ENCODE results near the gene SOX30.

Gene SOX30

DNA sequence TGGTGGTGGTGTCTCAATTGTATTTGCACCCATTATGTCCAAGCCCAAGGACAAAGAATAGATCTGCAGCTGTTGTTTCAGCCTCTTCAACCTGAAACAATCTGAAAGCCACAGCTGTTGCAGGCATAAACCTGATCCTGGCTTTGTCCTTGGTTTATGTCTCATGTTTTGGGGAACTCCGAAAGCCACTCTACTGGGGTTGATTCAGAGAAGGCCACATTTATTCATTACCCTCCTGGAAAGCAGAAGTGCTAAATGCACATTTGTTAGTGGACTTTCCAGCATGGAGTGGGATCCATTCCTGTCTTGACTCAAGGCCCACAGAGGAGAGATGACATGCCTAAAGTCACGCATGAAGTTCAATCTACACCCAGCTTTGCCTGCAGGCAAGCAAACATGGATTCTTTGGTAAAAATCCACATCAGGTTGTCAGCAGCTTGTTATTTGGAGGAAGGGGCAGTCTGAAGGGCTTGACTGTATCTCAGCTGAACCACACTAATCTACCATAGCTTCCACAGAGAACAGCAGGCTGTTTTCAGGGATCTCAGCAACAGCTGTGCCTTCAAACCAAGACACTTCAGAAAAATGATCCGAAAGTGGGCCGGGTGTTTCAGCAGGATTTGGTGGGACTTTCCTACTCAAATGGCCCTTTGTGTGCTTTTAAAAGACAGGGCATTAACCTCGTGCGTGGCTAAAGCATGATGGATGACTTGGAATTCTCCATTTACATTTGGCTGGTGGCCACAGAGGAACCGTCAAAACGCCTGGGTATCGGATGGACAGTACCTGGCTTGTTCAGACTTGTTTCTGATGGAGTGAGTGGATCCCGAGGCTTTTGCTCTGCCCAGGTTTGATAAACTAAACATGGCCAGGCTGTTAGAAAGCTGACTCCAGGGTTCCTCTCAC, 40.4 kb downstream of the SOX30 start:
- H3K9me3 ChIP-seq (replicated peaks; ENCODE audit: insufficient read depth, low read length) = no peaks in the 10 kb centered on the region
- H3K79me2 ChIP-seq (ENCODE audit: low read length) = no peaks in the 10 kb centered on the region
- no peaks in the 10 kb centered on the region for H4K20me1 ChIP-seq (ENCODE audit: insufficient read depth, low read length)
- TF ChIP-seq EZH2 (optimal IDR thresholded peaks at IDR 0.05; ENCODE audit: low read depth, low read length) (no peak), CTCF (IDR thresholded peaks at IDR 0.05; ENCODE audit: low read length) (no peak), EZH2phosphoT487 (IDR thresholded peaks at IDR 0.05; ENCODE audit: low read length) (no peak)
- H3K9ac ChIP-seq (ENCODE audit: low read length) = no peak overlapping the region
- H3K4me2 ChIP-seq (ENCODE audit: low read depth, low read length) = peak overlapping the region; percentile 15; the same call in 1 of the 2 replicates
- H2AFZ ChIP-seq (ENCODE audit: low read length) = no peak overlapping the region
- peaks cover 19% of the 10 kb centered on the region for H3F3A ChIP-seq (ENCODE audit: insufficient read depth, low read length)
- no peak overlapping the region for H3K4me3 ChIP-seq (ENCODE audit: low read length)
- no peaks in the 10 kb centered on the region for H3K27me3 ChIP-seq (replicated peaks; ENCODE audit: insufficient read depth, low read length)
- no peaks in the 10 kb centered on the region for H3K9me2 ChIP-seq (replicated peaks; ENCODE audit: insufficient read depth, low read length)
- peak; percentile 16 for DNase-seq
- H3K4me1 ChIP-seq (ENCODE audit: low read length) = peaks cover 23% of the 10 kb centered on the region
- no peak overlapping the region; the same call in 1 of the 2 replicates for H3K27ac ChIP-seq (ENCODE audit: low read length)
- no peaks in the 10 kb centered on the region for H3K36me3 ChIP-seq (replicated peaks; ENCODE audit: insufficient read depth, low read length)

- H3K79me2 ChIP-seq (ENCODE audit: low read length) = no peaks in the 10 kb centered on the region
- H3K27me3 ChIP-seq (replicated peaks; ENCODE audit: insufficient read depth, low read length) = no peaks in the 10 kb centered on the region
- H3K9me3 ChIP-seq (replicated peaks; ENCODE audit: insufficient read depth, low read length) = no peaks in the 10 kb centered on the region
- no peak for DNase-seq
- H3K9me2 ChIP-seq (replicated peaks; ENCODE audit: insufficient read depth, low read length) = no peaks in the 10 kb centered on the region
- peaks cover 21% of the 10 kb centered on the region for H3F3A ChIP-seq (ENCODE audit: insufficient read depth, low read length)
- peaks cover 23% of the 10 kb centered on the region for H3K4me1 ChIP-seq (ENCODE audit: low read length)
- H3K4me2 ChIP-seq (ENCODE audit: low read depth, low read length) = peak overlapping the region; percentile 15; the same call in 1 of the 2 replicates
- TF ChIP-seq EZH2phosphoT487 (IDR thresholded peaks at IDR 0.05; ENCODE audit: low read length) (no peak), EZH2 (optimal IDR thresholded peaks at IDR 0.05; ENCODE audit: low read depth, low read length) (no peak), CTCF (IDR thresholded peaks at IDR 0.05; ENCODE audit: low read length) (no peak)
- no peaks in the 10 kb centered on the region for H3K36me3 ChIP-seq (replicated peaks; ENCODE audit: insufficient read depth, low read length)
- H3K9ac ChIP-seq (ENCODE audit: low read length) = no peak overlapping the region
- no peak overlapping the region for H3K4me3 ChIP-seq (ENCODE audit: low read length)
- H3K27ac ChIP-seq (ENCODE audit: low read length) = peak overlapping the region; percentile 15; the same call in 1 of the 2 replicates
- H4K20me1 ChIP-seq (ENCODE audit: insufficient read depth, low read length) = no peaks in the 10 kb centered on the region
- H2AFZ ChIP-seq (ENCODE audit: low read length) = no peak overlapping the region
Observed at GRCh38 chr5:157610990-157611389, 41.2 kb downstream of the SOX30 start.

DNA sequence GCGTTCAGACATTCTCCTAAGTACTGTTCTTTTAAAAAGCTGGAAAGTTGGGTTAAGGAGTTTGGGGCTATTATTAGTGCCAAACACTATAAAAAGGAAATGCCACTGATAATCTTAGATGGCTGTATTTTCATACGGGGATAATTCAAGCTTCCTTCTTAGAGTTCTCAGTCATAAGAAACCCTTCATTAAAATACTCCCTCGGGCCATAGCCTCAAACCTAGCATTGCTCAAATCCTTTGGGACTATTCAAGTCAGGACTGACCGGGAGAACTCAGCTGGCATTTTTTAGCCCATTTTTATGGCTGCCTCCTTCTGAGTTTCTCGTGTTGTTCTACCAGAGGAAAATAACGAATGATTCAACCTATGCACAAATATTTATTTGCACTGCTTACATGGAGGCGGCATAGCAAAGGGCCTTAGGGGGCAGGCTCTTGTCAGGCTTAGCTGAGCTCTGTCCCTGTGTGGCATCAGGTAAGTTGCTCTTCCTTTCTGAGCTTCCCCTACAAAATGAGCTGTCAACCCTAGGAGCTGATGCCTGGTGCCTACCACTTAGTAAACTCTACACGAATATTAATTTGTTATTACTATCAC, 43.2 kb downstream of the SOX30 start:
- no peak overlapping the region for H3K9ac ChIP-seq (ENCODE audit: low read length)
- no peaks in the 10 kb centered on the region for H3K27me3 ChIP-seq (replicated peaks; ENCODE audit: insufficient read depth, low read length)
- H3K4me1 ChIP-seq (ENCODE audit: low read length) = peaks cover 23% of the 10 kb centered on the region
- H3K4me2 ChIP-seq (ENCODE audit: low read depth, low read length) = no peak overlapping the region
- H3K4me3 ChIP-seq (ENCODE audit: low read length) = no peak overlapping the region
- H3K36me3 ChIP-seq (replicated peaks; ENCODE audit: insufficient read depth, low read length) = no peaks in the 10 kb centered on the region
- no peak overlapping the region for H2AFZ ChIP-seq (ENCODE audit: low read length)
- H3F3A ChIP-seq (ENCODE audit: insufficient read depth, low read length) = peaks cover 21% of the 10 kb centered on the region
- no peaks in the 10 kb centered on the region for H3K9me3 ChIP-seq (replicated peaks; ENCODE audit: insufficient read depth, low read length)
- H3K9me2 ChIP-seq (replicated peaks; ENCODE audit: insufficient read depth, low read length) = no peaks in the 10 kb centered on the region
- no peak for TF ChIP-seq CTCF (IDR thresholded peaks at IDR 0.05; ENCODE audit: low read length)
- no peak for TF ChIP-seq EZH2 (optimal IDR thresholded peaks at IDR 0.05; ENCODE audit: low read depth, low read length)
- no peak for TF ChIP-seq EZH2phosphoT487 (IDR thresholded peaks at IDR 0.05; ENCODE audit: low read length)
- H3K79me2 ChIP-seq (ENCODE audit: low read length) = no peaks in the 10 kb centered on the region
- no peak overlapping the region for H3K27ac ChIP-seq (ENCODE audit: low read length)
- no peak for DNase-seq
- H4K20me1 ChIP-seq (ENCODE audit: insufficient read depth, low read length) = no peaks in the 10 kb centered on the region
